GM10266 (cell line): ENCODE results near the gene TBC1D8.

Source experiments
- DNase-seq: peaks from one replicate; pipeline ENCODE4 v3.0.0; 2012; ENCODE audit errors: extremely low spot score
- TF ChIP-seq, protein P1 (sequence below): IDR thresholded peaks from 2 replicates; pipeline ENCODE4 v1.5.1; 2012; ENCODE audit warnings: mild to moderate bottlenecking, low read depth; ENCODE audit not compliant: control insufficient read depth, insufficient read depth; ENCODE audit errors: missing control alignments

Gene TBC1D8

DNA sequence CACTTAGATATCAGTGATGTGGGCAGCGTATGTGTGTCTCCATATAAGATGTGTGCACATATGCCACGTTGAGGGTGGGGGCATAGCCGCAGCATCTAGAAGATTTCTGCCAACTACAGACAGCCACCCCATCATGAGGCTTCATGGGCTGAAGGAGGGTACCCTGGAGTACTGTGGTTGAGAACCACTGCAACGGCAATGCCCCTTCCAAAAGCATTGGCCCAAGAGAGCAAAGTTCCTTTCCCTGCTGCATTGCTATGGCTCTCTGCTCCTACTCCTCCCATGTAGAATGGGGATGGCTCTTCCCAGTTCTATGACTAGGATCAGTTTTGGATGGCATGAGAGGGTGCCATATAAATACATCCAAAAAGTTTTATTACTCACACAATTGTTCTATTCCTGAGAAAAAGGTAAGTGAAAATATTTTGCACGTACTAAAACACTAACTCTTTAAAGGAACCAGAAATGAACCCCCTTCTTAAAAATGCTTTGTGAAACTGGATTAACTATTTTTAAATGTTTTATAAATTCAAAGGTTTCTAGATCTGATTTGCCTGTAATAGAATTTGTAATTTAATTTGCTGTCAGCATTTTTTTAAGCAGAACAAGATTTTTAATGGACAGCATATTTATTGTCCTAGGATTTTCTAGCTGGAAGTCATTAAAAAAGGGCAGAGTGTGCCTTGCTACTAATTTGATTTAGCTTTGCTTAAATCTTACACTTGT lies 153.5 kb downstream of the TBC1D8 start:
- TF ChIP-seq, protein P1, sequence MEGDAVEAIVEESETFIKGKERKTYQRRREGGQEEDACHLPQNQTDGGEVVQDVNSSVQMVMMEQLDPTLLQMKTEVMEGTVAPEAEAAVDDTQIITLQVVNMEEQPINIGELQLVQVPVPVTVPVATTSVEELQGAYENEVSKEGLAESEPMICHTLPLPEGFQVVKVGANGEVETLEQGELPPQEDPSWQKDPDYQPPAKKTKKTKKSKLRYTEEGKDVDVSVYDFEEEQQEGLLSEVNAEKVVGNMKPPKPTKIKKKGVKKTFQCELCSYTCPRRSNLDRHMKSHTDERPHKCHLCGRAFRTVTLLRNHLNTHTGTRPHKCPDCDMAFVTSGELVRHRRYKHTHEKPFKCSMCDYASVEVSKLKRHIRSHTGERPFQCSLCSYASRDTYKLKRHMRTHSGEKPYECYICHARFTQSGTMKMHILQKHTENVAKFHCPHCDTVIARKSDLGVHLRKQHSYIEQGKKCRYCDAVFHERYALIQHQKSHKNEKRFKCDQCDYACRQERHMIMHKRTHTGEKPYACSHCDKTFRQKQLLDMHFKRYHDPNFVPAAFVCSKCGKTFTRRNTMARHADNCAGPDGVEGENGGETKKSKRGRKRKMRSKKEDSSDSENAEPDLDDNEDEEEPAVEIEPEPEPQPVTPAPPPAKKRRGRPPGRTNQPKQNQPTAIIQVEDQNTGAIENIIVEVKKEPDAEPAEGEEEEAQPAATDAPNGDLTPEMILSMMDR, result no peak
- no peak for DNase-seq

DNA sequence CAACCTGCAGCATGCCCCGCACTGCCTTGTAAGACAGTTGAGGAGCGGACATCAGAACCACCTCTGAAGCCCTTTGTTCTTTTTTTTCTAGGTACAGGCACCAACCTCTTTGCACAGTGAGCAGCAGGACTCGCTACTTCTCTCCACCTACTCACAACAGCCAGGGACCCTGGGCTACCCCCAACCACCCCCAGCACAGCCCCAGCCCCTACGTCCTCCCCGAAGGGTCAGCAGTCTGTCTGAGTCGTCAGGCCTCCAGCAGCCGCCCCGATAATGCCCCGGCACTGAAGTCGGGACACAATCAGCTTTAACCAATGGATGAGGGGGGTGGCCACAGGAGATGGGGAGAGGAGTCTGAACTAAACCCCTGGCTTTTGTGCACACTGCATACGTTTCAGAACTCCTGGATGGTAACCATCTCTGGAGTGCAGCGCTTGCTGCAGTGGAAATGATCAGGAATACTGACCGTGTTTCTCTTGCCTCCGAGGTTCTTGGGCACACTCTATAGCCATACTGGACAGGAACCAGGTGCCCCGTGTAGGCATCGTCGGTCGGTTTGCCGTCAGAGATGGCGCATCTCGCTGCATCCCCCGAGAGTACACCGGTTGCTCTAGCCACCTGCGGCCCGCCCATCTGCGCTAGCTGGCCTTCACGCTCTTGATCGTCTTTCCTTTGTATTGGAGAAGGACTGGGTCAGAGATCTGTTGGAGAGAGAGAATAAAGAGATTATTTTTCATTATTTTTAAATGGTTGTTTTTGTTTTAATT lies 155.7 kb downstream of the TBC1D8 start:
- DNase-seq, result no peak
- TF ChIP-seq, protein P1, result no peak

DNA sequence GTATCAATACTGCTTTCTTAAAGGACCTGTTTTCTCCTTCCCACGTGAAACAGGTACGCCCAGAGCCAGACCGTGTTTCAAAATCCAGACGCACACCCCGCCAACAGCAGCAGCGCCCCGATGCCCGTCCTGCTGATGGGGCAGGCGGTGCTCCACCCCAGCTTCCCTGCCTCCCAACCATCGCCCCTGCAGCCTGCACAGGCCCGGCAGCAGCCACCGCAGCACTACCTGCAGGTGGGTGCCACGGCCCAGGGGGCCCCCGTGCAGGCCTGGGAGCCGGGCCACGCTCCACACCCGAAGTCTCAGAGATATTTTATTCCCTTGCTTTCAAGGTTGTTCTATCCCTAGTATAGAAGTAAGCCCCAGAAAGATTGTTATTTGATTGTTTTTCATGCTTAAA lies 157.9 kb downstream of the TBC1D8 start:
- no peak for DNase-seq
- TF ChIP-seq, protein P1, result no peak

DNA sequence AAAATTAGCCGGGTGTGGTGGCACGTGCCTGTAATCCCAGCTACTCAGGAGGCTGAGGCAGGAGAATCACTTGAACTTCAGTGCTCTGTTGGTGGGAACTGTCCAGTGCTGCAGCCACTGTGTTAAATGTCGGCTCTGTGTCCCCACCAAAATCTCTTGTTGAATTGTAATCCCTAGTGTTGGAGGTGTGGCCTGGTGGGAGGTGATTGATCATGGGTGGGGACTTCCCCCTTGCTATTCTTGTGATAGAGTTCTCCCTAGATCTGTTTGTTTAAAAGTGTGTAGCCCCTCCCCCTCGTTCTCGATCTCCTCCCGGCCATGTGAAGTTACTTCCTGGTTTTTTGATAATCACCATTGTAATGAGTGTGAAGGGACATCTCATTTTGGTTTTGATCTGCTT lies 158.9 kb downstream of the TBC1D8 start:
- TF ChIP-seq, protein P1, result no peak
- no peak for DNase-seq

DNA sequence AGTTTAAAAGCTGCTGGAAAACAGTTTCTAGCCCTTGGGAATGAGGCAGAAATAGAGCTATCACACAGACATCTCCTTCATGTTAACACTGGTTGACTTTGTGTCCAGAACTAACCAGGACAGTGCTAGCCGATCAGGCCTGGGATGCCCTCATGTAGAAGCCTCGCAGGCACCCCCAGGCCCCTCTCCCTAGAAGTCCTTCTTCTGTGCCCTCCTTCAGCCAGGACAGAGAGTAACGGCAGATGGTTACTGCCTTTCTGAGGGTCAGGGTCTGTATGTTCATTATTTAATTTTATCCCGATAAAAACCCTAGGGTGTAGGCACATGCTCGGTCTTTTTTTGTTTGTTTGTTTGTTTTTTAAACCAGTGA lies 159.8 kb downstream of the TBC1D8 start:
- TF ChIP-seq, protein P1, result no peak
- no peak for DNase-seq

DNA sequence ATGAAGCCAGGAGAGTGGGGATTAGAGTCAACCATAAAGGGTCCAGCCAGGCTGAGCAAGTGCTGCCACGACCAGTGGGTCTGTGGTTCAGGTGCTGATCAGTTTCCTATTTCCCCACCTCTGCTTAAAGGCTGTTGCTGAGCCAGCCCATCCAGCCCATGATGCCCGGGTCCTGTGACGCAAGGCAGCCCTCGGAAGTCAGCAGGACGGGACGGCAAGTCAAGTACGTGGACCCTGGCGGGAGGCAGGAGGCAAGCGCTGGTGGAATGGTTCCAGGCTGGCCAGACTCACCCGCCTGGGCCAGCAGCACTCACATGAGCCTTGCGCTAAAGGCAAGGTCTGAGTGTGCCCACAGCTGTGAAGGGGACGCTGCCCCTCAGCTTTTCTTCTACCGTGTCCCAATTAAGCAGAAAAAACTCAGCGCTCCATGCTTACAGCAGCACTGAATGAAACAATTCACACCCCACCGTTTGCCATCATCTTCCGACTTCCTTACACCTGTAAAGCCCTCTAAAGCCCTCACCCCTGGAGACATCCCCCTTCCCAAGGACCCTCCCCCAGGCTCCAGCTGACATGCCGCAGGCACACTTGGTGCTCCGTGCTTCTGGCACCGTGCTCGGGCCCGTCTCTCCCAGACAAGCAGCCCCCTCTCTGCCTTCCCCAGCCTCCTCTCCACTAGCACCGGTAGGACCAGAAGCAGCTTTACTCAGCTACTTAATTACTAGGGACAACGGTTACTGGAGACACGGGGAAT lies 160.4 kb downstream of the TBC1D8 start:
- TF ChIP-seq, protein P1, result no peak
- DNase-seq, result no peak
